ENCODE data around the gene ATXN10. TPM values are rescaled to one million over a fixed set of nuclear protein-coding genes. Genes with fewer than 3 reads are reported as not detected.

ATXN10 gene
- total and polyA plus RNA-seq, 2 experiments from 2014 or later = 109 to 216 TPM

DNA sequence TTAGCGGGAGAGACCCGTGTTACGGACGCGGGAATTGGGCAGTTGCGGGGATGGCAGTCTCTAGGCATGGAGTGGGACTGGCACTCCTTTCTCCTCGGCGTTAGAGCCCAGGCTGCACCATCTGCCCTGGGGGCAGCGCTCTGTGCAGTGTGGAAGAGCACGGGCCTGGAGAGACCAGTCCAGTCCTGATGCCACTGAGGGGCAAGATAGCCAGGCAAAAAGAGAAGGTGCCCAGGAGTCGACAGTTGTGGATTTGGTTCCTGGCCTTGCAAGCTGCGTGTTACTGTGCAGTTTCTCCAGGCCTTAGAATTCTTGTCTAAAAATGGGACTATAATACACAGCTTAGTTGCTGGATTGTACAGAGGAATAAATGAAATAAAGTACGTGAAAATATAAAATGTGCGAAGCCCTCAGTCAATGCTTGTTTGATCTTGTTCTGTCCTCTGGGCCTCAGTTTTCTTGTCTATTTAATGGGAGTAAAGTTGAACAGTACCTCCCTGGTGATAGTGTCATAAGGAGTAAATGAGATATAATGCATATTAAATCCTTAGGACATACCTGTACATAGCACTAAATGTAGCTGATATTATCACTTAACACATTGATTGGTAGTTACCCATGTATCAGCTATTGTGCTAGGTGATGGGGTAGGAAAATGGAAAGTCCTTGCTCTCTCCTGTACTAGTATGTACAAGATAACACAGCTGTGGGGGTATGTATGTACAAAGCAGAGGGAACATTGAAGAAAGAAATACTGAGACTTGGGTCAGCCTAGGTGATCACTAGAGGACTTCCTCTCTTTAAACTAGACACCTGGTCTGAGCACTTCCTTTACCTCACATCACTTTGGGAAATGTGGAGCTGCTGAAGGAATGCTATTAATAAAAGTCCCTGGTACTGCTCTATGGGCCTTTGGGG lies 1.2 kb downstream of the ATXN10 start:
- 0 out of 2 replicates have a peak, but pooled peaks cover 3% of the 10 kb centered on the region for H4K20me1 ChIP-seq (ENCODE audit: insufficient read depth)
- H3K9me3 ChIP-seq (ENCODE audit: low read depth) = no peaks in the 10 kb centered on the region
- H3K9me2 ChIP-seq (ENCODE audit: insufficient read depth) = no peaks in the 10 kb centered on the region
- H3K79me2 ChIP-seq (ENCODE audit: insufficient read depth) = peaks cover 57% of the 10 kb centered on the region
- H3K4me3 ChIP-seq = peak overlapping the region; percentile 78
- H3K4me2 ChIP-seq (ENCODE audit: unreplicated experiment) = peak overlapping the region; percentile 87
- H3K27me3 ChIP-seq (replicated peaks; ENCODE audit: insufficient read depth) = no peaks in the 10 kb centered on the region
- 1 to 2% methylated on average over 14 of the region's 14 CpGs for WGBS, 2 experiments (ENCODE audit: low coverage in 1 of 2, low lambda C conversion rate in 2 of 2, missing lambda C conversion rate in 2 of 2)
- H3K9ac ChIP-seq = peak overlapping the region; percentile 93
- peak overlapping the region; percentile 72 for H3K27ac ChIP-seq
- TF ChIP-seq EZH2 (IDR thresholded peaks at IDR 0.05; ENCODE audit: insufficient read depth, poor library complexity, severe bottlenecking) (no peak), EZH2phosphoT487 (IDR thresholded peaks at IDR 0.05; ENCODE audit: insufficient read depth, low read depth) (no peak)
- in situ Hi-C loops (cut with MboI) = no loop called here
- H3F3A ChIP-seq (ENCODE audit: insufficient read depth) = peaks cover 30% of the 10 kb centered on the region
- no peak for DNase-seq
- no peaks in the 10 kb centered on the region for H3K36me3 ChIP-seq (ENCODE audit: low read depth)
- H2AFZ ChIP-seq = peak overlapping the region; percentile 83
- H3K4me1 ChIP-seq (ENCODE audit: insufficient read depth) = peaks cover 42% of the 10 kb centered on the region

DNA sequence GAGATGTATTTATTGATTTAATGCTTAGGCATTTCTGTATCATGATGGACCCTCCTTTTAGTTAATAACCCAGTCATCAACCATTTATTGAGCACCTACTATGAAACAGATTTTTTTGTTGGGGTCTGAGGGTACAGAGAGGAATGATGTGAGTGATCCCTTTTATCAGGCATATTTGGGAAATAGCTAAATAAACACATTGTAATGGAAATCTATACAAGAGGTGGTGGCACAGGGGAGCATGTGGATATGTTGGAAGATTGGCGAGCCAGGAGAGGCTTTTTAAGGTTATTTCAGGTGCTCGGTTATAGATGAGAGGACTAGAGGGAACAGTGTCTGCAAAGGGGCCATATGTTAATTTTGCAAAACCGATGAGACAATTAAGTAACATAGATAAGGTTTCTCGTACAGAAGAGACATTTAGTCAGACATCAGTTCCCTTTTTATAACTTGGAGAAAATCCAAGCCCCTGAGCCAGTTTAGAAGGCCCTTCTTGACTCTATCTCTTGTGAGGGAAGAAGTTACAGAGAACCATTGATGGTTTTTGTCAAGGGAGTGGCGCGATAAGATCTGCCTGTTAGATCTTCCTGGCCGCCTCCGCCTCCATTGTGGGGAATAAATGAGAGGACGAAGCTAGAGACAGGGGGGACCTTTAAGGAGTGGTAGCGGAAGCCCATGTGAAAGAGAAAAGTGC lies 2.0 kb downstream of the ATXN10 start:
- in situ Hi-C loops (cut with MboI) = no loop called here
- TF ChIP-seq EZH2 (IDR thresholded peaks at IDR 0.05; ENCODE audit: insufficient read depth, poor library complexity, severe bottlenecking) = no peak
- no peak for TF ChIP-seq EZH2phosphoT487 (IDR thresholded peaks at IDR 0.05; ENCODE audit: insufficient read depth, low read depth)

DNA sequence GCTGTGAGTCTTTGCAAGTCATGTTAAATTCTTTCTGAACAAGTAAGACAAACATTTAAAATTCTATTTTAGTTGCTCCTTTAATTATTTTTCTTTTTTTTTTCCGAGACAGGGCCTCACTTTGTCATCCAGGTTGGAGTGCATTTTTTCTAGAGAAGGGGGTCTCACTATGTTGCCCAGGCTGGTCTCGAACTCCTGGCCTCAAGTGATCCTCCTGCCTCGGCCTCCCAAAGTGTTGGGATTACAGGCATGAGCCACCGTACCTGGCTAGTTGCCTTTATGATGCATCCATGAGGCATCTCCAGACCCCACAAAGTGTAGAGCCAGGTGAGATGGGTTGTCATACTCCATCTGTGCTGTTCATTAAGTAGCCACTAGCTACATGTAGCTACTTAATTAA lies 4.4 kb downstream of the ATXN10 start:
- TF ChIP-seq EZH2 (IDR thresholded peaks at IDR 0.05; ENCODE audit: insufficient read depth, poor library complexity, severe bottlenecking) = no peak
- no peak for TF ChIP-seq EZH2phosphoT487 (IDR thresholded peaks at IDR 0.05; ENCODE audit: insufficient read depth, low read depth)
- H3K4me3 ChIP-seq = no peak overlapping the region
- H3K9me3 ChIP-seq (ENCODE audit: low read depth) = no peaks in the 10 kb centered on the region
- no peak overlapping the region for H2AFZ ChIP-seq
- no peak for DNase-seq
- no peak overlapping the region for H3K9ac ChIP-seq
- 0 out of 2 replicates have a peak, but pooled peaks cover 3% of the 10 kb centered on the region for H4K20me1 ChIP-seq (ENCODE audit: insufficient read depth)
- H3K27me3 ChIP-seq (replicated peaks; ENCODE audit: insufficient read depth) = no peaks in the 10 kb centered on the region
- H3K4me1 ChIP-seq (ENCODE audit: insufficient read depth) = peaks cover 66% of the 10 kb centered on the region
- H3K9me2 ChIP-seq (ENCODE audit: insufficient read depth) = no peaks in the 10 kb centered on the region
- WGBS, 2 experiments (ENCODE audit: low coverage in 1 of 2, low lambda C conversion rate in 2 of 2, missing lambda C conversion rate in 2 of 2) = 90 to 97% methylated on average over 4 of the region's 4 CpGs
- H3K79me2 ChIP-seq (ENCODE audit: insufficient read depth) = peaks cover 85% of the 10 kb centered on the region
- H3F3A ChIP-seq (ENCODE audit: insufficient read depth) = peaks cover 62% of the 10 kb centered on the region
- in situ Hi-C loops (cut with MboI) = no loop called here
- H3K4me2 ChIP-seq (ENCODE audit: unreplicated experiment) = no peak overlapping the region
- H3K27ac ChIP-seq = 0 out of 2 replicates have a peak overlapping the region, but pooled peaks have one; percentile 3
- H3K36me3 ChIP-seq (ENCODE audit: low read depth) = no peaks in the 10 kb centered on the region

More for the DNA sequence above, 2.0 kb downstream of the ATXN10 start:
- Histone ChIP-seq H3K9me3 (ENCODE audit: low read depth) (no peaks in the 10 kb centered on the region), H3K79me2 (ENCODE audit: insufficient read depth) (peaks cover 65% of the 10 kb centered on the region), H4K20me1 (ENCODE audit: insufficient read depth) (0 out of 2 replicates have a peak, but pooled peaks cover 3% of the 10 kb centered on the region), H3F3A (ENCODE audit: insufficient read depth) (peaks cover 38% of the 10 kb centered on the region), H3K4me1 (ENCODE audit: insufficient read depth) (peaks cover 48% of the 10 kb centered on the region), H2AFZ (no peak overlapping the region), H3K4me3 (peak overlapping the region; percentile 78), H3K9ac (peak overlapping the region; percentile 93; the same call in 1 of the 2 replicates), H3K36me3 (ENCODE audit: low read depth) (no peaks in the 10 kb centered on the region), H3K9me2 (ENCODE audit: insufficient read depth) (no peaks in the 10 kb centered on the region), H3K27me3 (replicated peaks; ENCODE audit: insufficient read depth) (no peaks in the 10 kb centered on the region), H3K27ac (no peak overlapping the region), H3K4me2 (ENCODE audit: unreplicated experiment) (peak overlapping the region; percentile 87)
- 97 to 98% methylated on average over 10 of the region's 10 CpGs for WGBS, 2 experiments (ENCODE audit: low coverage in 1 of 2, low lambda C conversion rate in 2 of 2, missing lambda C conversion rate in 2 of 2)
- no peak for DNase-seq

DNA sequence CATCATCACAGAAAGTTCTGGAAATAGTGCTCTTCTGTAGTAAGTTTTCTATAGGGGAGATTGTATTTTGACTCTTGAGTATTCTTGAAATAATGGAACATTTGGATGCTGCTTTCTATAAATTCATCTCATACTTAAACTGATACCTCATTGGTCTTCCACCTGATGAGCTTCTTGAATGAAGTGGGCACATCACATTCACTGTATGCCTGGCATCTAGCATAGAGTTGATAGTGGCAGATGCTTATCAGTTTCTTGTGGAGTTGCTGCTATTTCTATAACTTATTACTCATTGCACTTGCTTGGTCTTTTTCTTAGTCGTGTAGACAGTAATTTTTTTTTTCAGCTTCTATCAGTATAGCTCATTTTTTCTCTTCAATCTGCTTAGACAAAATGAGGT lies 5.4 kb downstream of the ATXN10 start:
- peaks cover 72% of the 10 kb centered on the region for H3F3A ChIP-seq (ENCODE audit: insufficient read depth)
- no peak overlapping the region for H3K9ac ChIP-seq
- no peaks in the 10 kb centered on the region for H3K9me3 ChIP-seq (ENCODE audit: low read depth)
- in situ Hi-C loops (cut with MboI) = no loop called here
- TF ChIP-seq EZH2phosphoT487 (IDR thresholded peaks at IDR 0.05; ENCODE audit: insufficient read depth, low read depth) (no peak), EZH2 (IDR thresholded peaks at IDR 0.05; ENCODE audit: insufficient read depth, poor library complexity, severe bottlenecking) (no peak)
- no peak overlapping the region for H3K27ac ChIP-seq
- H3K4me2 ChIP-seq (ENCODE audit: unreplicated experiment) = no peak overlapping the region
- DNase-seq = no peak
- peaks cover 95% of the 10 kb centered on the region for H3K79me2 ChIP-seq (ENCODE audit: insufficient read depth)
- H4K20me1 ChIP-seq (ENCODE audit: insufficient read depth) = 0 out of 2 replicates have a peak, but pooled peaks cover 3% of the 10 kb centered on the region
- H3K4me1 ChIP-seq (ENCODE audit: insufficient read depth) = peaks cover 75% of the 10 kb centered on the region
- H2AFZ ChIP-seq = no peak overlapping the region
- H3K36me3 ChIP-seq (ENCODE audit: low read depth) = no peaks in the 10 kb centered on the region
- H3K4me3 ChIP-seq = no peak overlapping the region
- 73 to 78% methylated on average over 1 of the region's 1 CpG for WGBS, 2 experiments (ENCODE audit: low coverage in 1 of 2, low lambda C conversion rate in 2 of 2, missing lambda C conversion rate in 2 of 2)
- no peaks in the 10 kb centered on the region for H3K27me3 ChIP-seq (replicated peaks; ENCODE audit: insufficient read depth)
- H3K9me2 ChIP-seq (ENCODE audit: insufficient read depth) = no peaks in the 10 kb centered on the region
